EL (cell line): ENCODE data around the gene ISY1.
"Not testable (repeated sequence)": the region's sequence is repeated elsewhere in the genome, so short reads cannot be mapped to it uniquely, and the experiment has no call there.

Experiments
- DNase-seq: peaks from one replicate; pipeline ENCODE4 v3.0.0-alpha.2; 2016

The ISY1 gene

GRCh38 chr3:129166579-129167332 lies 5.9 kb upstream of the ISY1 start:
- DNase-seq = no peak

- DNase-seq = not testable (repeated sequence)
These were observed 4.7 kb upstream of the ISY1 start for GRCh38 chr3:129165594-129165993.

GRCh38 chr3:129164500-129164899 lies 3.6 kb upstream of the ISY1 start:
- DNase-seq = no peak

GRCh38 chr3:129162729-129163579 lies 2.1 kb upstream of the ISY1 start:
- peak; percentile 23 for DNase-seq

- peak; percentile 35 for DNase-seq
These were observed 1.0 kb upstream of the ISY1 start for GRCh38 chr3:129161860-129162271.

- DNase-seq = no peak
These were observed 16.1 kb downstream of the ISY1 start for GRCh38 chr3:129144786-129145185.

- not testable (repeated sequence) for DNase-seq
These were observed 19.9 kb downstream of the ISY1 start for GRCh38 chr3:129141011-129141410.

GRCh38 chr3:129139911-129140310 lies 21.0 kb downstream of the ISY1 start:
- no peak for DNase-seq

GRCh38 chr3:129136275-129136674 lies 24.6 kb downstream of the ISY1 start:
- DNase-seq = not testable (repeated sequence)

- no peak for DNase-seq
These were observed 28.6 kb downstream of the ISY1 start for GRCh38 chr3:129132097-129132866.

- no peak for DNase-seq
These were observed 29.3 kb downstream of the ISY1 start for GRCh38 chr3:129131465-129132088.

- no peak for DNase-seq
These were observed 30.5 kb downstream of the ISY1 start for GRCh38 chr3:129130291-129130813.

- DNase-seq = no peak
These were observed 32.3 kb downstream of the ISY1 start for GRCh38 chr3:129128357-129129155.

- DNase-seq = no peak
These were observed 34.1 kb downstream of the ISY1 start for GRCh38 chr3:129126726-129127280.

GRCh38 chr3:129123314-129124060 lies 37.4 kb downstream of the ISY1 start:
- peak; percentile 26 for DNase-seq

- peak; percentile 15 for DNase-seq
These were observed 38.4 kb downstream of the ISY1 start for GRCh38 chr3:129122412-129123011.

- peak; percentile 82 for DNase-seq
These were observed 39.0 kb downstream of the ISY1 start, which contains the start of gene RAB43 for GRCh38 chr3:129121792-129122411. Gene RAB43 (minus strand): TSS chr3:129121804. CDS start chr3:129121489, 315 bp downstream.

GRCh38 chr3:129121016-129121791 lies 39.7 kb downstream of the ISY1 start:
- no peak for DNase-seq
